ENCODE measurements around the gene RHBDL1. TPM values are rescaled to one million over a fixed set of nuclear protein-coding genes. Genes with fewer than 3 reads are reported as not detected.

Gene RHBDL1
- polyA plus RNA-seq, 1 donor, result 1.8 TPM

- no peak for DNase-seq
These were observed 553 bp downstream of the RHBDL1 start for GRCh38 chr16:675884-676564.

GRCh38 chr16:676565-676902 lies 1.1 kb downstream of the RHBDL1 start:
- no peak for DNase-seq

- no peak for DNase-seq
These were observed 1.4 kb downstream of the RHBDL1 start for GRCh38 chr16:676913-677312.

DNA sequence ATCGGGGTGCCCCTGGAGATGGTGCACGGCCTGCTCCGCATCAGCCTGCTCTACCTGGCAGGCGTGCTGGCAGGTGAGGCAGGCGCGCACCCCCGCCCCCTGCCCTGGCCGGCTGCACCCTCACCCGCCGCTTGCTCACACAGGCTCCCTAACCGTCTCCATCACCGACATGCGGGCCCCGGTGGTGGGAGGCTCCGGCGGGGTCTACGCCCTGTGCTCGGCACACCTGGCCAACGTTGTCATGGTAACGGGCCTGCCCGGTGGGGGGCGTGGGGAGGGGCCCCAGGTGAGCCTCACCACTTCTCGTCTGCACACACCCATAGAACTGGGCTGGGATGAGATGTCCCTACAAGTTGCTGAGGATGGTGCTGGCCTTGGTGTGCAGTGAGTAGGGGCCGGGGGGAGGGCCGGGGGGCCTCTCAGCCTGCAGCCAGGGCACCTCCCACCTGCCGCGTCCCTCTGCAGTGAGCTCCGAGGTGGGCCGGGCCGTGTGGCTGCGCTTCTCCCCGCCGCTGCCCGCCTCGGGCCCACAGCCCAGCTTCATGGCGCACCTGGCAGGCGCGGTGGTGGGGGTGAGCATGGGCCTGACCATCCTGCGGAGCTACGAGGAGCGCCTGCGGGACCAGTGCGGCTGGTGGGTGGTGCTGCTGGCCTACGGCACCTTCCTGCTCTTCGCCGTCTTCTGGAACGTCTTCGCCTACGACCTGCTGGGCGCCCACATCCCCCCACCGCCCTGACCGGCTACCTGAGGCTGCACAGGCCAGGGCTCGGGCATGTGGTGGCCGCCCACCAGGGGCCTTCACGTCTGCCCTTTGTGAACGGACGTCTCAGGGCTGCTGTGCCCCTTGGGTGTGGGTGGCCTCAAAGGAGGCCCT lies 2.1 kb downstream of the RHBDL1 start:
- no peak for DNase-seq

GRCh38 chr16:678209-678857 lies 2.9 kb downstream of the RHBDL1 start:
- DNase-seq, result no peak

DNA sequence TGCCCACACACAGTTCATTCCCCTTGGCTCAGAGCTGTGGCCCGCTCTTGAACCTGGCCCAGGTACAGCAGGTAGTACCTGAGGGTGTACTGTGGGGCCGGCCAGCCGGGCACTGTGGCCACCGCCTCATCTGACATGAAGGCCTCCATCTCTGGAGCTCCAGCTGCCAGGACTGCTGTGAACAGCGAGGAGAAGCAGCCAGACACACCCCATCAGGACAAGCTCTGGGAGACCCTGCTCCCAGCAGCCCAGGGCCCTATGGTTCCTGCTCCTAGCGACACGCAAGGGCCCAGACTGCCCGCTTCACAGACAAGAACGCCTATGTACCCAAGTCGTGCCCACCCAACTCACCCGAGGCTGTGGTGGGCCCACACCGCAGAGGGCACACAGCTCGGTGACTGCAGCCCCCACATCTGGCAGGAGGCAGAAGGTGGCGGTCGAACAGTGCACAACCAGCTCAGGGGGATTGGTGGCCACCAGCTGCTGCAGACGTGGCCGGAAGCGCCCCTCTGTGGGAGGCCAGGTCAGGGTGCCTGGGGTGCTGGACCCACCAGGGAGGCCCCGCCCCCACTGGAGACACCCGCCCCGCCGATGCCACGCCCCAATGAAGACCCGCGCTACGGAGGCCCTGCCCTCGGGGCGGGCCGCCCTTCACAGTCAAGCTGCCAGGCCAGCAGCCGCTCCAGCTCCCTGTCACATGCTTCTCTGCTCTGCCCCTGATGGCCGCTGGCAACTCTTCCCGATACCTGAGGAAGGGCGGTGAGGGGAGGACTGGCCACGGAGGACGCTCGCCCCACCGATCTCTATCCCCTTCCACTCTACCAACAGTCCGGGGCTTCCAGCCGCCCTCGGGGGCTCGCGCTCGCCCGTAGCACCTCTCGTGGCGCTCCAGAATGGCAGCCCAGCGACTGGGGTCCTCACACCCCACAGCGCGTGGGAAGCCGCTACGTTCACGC lies 3.7 kb downstream of the RHBDL1 start:
- DNase-seq, result peak; percentile 66

DNA sequence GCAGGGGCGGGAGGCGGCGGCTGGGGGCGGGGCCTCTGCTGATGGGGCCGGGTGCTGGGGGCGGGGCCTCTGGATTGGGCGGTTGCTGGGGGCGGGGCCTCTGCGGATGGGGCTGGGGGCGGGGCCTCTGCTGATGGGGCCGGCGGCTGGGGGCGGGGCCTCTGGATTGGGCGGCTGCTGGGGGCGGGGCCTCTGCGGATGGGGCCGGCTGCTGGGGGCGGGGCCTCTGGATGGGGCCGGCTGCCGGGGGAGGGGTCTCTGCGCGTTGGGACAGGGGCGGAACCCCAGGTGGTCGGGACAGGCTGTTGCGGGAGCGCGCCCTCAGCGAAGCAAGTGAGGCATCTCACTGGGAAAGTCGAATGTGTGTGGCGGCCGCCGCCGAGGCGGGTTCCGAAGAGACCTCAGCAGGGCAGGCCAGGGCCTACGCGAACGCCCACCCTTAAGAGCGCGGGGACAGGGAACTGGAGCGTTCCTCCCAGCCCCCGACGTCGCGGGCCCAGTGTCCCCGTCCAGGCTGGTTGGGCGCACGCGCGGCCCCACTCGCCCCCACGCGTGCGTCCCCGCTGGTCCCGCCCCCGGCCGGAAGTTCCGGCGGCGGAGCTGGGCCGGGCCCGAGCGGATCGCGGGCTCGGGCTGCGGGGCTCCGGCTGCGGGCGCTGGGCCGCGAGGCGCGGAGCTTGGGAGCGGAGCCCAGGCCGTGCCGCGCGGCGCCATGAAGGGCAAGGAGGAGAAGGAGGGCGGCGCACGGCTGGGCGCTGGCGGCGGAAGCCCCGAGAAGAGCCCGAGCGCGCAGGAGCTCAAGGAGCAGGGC lies 4.5 kb downstream of the RHBDL1 start, which contains the start of gene STUB1:
TSS of gene STUB1 (plus strand) at position 597 of the 811 bp plus-strand sequence. CDS start at position 713, 116 bp downstream.
- DNase-seq, result peak; percentile 91

DNA sequence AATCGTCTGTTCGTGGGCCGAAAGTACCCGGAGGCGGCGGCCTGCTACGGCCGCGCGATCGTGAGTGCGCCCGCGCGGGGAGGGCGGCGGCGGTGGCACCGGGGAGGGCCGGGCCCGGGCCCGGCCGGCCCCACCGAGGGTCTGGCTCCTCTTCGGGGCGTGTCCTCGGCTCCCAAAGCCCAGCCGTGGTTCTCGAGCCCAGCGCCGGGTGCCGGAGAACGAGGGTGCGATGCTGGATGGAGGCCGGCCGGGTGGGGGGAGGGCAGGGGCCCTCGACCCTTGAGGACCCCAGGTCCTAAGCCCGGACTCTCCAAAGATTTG lies 5.1 kb downstream of the RHBDL1 start:
- DNase-seq, result no peak

- no peak for DNase-seq
These were observed 5.7 kb downstream of the RHBDL1 start for GRCh38 chr16:680967-681745.

DNA sequence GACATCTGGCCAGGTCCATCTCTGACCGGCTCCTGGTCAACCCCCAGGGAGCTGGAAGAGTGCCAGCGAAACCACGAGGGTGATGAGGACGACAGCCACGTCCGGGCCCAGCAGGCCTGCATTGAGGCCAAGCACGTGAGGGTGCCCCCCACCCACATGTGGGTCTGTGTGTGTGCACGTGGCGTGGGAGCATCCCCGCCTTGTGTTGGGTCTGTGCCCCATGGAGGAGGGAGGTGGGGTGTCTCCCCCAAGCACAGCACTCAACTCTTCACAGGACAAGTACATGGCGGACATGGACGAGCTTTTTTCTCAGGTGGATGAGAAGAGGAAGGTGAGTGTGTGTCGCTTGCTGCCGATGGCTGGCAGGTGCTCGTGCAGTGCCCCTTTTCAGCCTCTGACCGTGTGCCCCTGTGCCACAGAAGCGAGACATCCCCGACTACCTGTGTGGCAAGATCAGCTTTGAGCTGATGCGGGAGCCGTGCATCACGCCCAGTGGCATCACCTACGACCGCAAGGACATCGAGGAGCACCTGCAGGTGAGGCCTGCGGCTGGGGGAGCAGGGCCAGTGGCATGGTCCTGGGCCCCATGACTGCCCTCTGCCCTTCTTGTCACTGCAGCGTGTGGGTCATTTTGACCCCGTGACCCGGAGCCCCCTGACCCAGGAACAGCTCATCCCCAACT lies 6.4 kb downstream of the RHBDL1 start:
- DNase-seq, result no peak

GRCh38 chr16:682493-683395 lies 7.3 kb downstream of the RHBDL1 start:
- DNase-seq, result no peak

- no peak for DNase-seq
These were observed 8.1 kb downstream of the RHBDL1 start for GRCh38 chr16:683396-684070.

DNA sequence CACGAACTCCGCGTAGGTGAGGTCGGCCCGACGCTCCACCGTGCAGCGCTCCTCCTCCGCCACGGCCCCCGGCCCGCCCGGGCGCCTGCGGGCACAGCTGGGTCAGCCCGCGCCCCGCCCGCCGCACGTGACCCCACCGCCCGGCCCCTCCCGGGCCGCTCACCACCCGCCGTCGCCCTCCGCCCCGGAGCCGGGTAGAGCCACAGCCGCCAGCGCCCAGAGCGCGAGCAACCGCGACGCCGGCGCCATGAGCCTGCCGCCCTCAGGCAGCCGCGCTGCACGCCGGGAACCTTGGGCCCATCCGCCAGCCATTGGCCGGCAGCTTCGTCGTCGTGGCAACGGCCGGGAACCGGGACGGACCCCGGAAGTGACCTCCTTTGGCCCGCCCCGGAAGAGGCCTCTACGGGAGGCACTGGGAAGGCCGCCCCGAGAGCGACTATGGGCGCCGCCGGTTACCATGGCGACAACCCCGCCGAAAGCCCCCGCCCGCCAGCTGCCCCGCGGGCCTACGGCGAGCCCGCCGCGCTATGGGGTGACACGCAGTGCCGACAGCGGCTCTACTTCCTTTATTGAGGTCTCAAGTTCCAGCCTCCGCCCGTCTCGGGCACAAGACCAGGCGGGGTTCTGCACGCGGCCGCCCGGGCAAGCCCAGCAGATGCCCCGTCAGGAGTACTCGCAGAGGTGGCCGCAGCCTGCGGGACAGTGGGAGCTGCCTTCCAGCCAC lies 8.8 kb downstream of the RHBDL1 start, which contains the start of gene JMJD8:
TSS of gene JMJD8 (minus strand) at position 264 of the 724 bp plus-strand sequence. CDS start at position 249, 15 bp downstream.
- DNase-seq, result peak; percentile 97

DNA sequence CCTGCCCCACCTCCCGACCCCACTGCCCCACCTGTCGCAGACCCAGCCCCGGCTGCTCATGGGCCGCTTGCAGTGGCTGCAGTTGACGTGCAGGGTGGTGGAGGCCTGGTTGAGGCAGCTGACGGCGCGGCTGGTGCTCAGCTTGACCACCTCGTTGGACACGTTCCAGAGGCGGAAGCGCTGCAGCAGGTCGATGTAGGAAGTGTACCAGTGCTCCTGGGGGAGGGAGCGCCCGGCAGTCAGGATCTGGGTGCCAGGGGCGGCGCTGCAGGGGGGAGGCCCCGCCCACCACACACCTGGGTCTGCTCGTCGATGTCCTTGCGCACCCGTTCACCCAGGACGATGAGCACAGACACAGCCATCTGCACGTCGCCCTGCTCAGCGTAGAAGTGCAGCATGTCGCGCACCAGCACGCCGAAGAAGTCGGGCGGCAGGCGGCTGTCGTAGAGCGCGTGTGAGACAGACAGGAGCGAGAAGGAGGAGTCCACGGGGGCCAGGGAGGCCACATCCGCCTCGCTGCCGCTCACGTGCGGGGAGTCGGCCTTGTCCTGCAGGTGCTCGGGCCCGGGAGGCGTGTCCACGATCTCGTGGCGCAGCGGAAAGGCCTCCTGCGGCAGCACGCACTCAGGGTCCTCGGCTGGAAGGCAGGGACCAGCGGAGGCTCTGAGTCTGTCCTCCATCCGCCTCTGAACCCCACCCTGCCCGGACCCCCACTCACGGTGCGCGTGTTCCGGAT lies 9.7 kb downstream of the RHBDL1 start:
- no peak for DNase-seq

DNA sequence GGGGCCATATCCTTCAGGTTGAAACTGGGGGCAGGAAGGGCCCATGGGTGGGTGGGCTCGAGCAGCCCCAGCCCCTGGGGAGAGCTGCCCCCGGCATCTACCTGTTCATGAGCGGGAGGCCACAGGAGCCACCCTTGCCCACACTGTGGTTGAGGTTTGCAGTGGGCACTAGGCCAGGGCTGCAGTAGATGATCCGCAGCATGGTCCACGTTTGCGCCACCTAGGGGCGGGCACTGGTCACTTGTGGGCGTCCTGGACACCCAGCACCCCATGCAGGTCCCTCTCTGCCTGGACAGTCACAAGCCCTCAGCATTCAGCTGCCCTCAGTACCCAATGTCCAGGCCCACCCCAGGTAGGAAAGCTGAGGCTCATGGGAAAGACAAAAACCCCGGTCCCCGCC lies 10.5 kb downstream of the RHBDL1 start:
- no peak for DNase-seq

DNA sequence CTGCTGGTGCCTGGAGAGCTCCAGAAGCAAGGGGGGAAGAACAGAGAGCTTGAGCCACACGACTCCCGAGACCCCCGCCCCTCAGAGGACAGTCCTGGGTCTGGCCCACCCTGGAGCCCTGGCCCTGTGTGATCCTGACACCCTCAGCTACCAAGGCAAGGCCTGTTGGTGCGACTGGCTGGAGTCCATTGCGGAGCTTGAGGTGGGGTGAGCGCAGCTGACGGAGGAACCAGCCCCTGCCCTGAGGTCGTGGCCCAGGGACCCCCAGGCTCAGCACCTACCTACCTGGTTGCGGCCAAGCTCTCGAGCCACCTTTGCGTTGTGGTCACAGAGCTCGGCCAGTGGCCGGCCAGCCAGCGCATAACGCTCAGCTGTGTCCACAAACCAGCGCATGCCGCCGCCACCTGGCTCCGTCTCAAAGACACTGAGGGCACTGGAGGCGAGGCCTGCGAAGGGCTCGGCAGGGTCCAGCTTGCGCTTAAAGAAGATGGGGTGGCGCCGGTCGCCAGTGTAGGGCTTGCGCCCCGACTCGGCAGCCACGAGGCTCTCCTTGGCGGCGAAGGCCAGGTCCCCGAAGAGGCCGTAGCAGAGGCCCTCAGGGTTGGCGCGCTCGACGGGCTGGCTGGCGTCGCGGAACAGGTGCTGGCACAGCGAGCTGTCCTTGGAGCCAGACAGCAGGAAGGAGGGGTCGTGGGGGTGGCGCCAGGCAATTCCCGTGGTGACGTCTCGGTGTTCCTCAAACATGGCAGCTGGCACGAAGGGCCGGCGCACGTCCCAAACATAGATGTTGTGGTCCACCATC lies 11.2 kb downstream of the RHBDL1 start:
- DNase-seq, result no peak

All from hindlimb muscle (tissue), 1 donor.